ENCODE data around the gene TTC39B. TPM values are rescaled to one million over a fixed set of nuclear protein-coding genes. Genes with fewer than 3 reads are reported as not detected.

TTC39B gene
- total and polyA plus RNA-seq, 2 of the 8 experiments (the other 6 are each of a cell fraction or from before 2014, with no cell fraction given) = 1.6 to 10.9 TPM

DNA sequence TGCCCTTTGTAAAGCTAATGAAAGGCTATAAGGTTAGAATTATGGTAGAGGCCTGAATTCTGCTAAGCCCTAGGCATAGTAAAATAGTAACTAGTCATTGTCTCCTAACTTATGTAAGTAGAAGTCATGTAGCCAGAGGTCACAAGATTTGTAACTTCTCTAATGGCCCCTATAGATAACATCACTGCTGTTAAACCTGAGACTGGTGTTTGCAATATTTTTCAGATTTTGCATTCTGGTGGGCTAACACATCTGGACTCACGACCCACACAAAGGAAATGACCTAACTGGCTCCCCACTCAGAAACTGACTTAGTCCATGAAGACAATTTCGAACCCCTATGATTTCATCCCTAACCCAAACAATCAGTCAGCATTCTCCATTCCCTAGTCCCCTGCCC lies 37.2 kb upstream of the TTC39B start:
- H2BK120ac ChIP-seq (replicated peaks; ENCODE audit: low read depth, low read length) = no peak overlapping the region
- no peak overlapping the region for H3K9ac ChIP-seq (replicated peaks in 1 of 4; ENCODE audit: extremely low read depth in 1 of 4, low read depth in 3 of 4, low read length in 3 of 4)
- no peak overlapping the region for H3K4me2 ChIP-seq (ENCODE audit: insufficient read depth in 1 of 2, low read depth in 2 of 2, low read length in 2 of 2)
- H4K20me1 ChIP-seq (replicated peaks in 1 of 2; ENCODE audit: control insufficient read depth in 1 of 2, insufficient read depth in 2 of 2, low read length in 2 of 2) = no peaks in the 10 kb centered on the region
- H2BK12ac ChIP-seq (ENCODE audit: low read depth, low read length) = no peak overlapping the region
- CTCF ChIA-PET (ENCODE audit: partially characterized antibody) = interaction anchor here (1.2 to 1.4 kb wide), 2 partner anchors 12 to 209 kb away, joined by 3 to 5 read pairs; partner anchors contain the start of gene CCDC171
- H3K14ac ChIP-seq (ENCODE audit: insufficient read length) = no peak overlapping the region
- H2AK5ac ChIP-seq (ENCODE audit: low read depth, low read length) = no peak overlapping the region
- H3K4me1 ChIP-seq (replicated peaks in 1 of 4; ENCODE audit: control insufficient read depth in 3 of 4, insufficient read depth in 4 of 4, low read length in 3 of 4) = peaks cover 0 to 4% (median 1%) of the 10 kb centered on the region in 4 experiments; a peak in 1 of 7 replicates
- H3K18ac ChIP-seq (ENCODE audit: extremely low read depth, low read length) = no peak overlapping the region
- H3K9me3 ChIP-seq (ENCODE audit: insufficient read depth in 2 of 2, low read depth in 1 of 2, low read length in 1 of 2) = no peaks in the 10 kb centered on the region; a peak in 1 of 4 replicates
- no peak overlapping the region for H2BK15ac ChIP-seq (ENCODE audit: low read length)
- H3K23ac ChIP-seq (ENCODE audit: insufficient read length) = no peak overlapping the region
- no peaks in the 10 kb centered on the region for H3K27me3 ChIP-seq (replicated peaks in 1 of 4; ENCODE audit: control insufficient read depth in 3 of 4, extremely low read depth in 1 of 4, insufficient read depth in 3 of 4, low read length in 3 of 4)
- H3K56ac ChIP-seq (replicated peaks; ENCODE audit: insufficient read length, low read depth, low read length) = no peak overlapping the region
- H3K79me2 ChIP-seq (ENCODE audit: control insufficient read depth in 1 of 2, insufficient read depth in 2 of 2, low read length in 2 of 2) = no peaks in the 10 kb centered on the region
- WGBS, 2 experiments (ENCODE audit: extremely low coverage in 1 of 2, insufficient coverage in 1 of 2, insufficient read length in 1 of 2, insufficient replicate concordance in 2 of 2, low coverage in 1 of 2, low lambda C conversion rate in 2 of 2, missing lambda C conversion rate in 1 of 2) = 82% methylated on average over 2 of the region's 2 CpGs; no CpG with 5 or more reads in 1 of the 2 experiments
- H4K8ac ChIP-seq (ENCODE audit: extremely low read depth, insufficient read depth, low read length) = no peak overlapping the region
- H2BK20ac ChIP-seq (ENCODE audit: low read length) = no peak overlapping the region
- H4K91ac ChIP-seq (replicated peaks; ENCODE audit: insufficient read length, low read length) = no peak overlapping the region
- H3K23me2 ChIP-seq (ENCODE audit: low read depth, low read length) = no peaks in the 10 kb centered on the region; the same call in 1 of the 2 replicates
- no peak overlapping the region for H3K4ac ChIP-seq (replicated peaks; ENCODE audit: insufficient read length, low read depth, low read length)
- DNase-seq (ENCODE audit: low read depth in 1 of 2, low spot score in 2 of 2) = no peak
- no peak overlapping the region for H2BK5ac ChIP-seq (ENCODE audit: low read depth, low read length)
- no peak overlapping the region for H4K5ac ChIP-seq (ENCODE audit: insufficient read length, low read depth, low read length)
- H3K36me3 ChIP-seq (ENCODE audit: control insufficient read depth in 2 of 4, insufficient read depth in 4 of 4, low read length in 3 of 4) = no peaks in the 10 kb centered on the region
- H3K4me3 ChIP-seq (ENCODE audit: extremely low read depth in 1 of 4, insufficient read depth in 2 of 4, low read depth in 3 of 4, low read length in 4 of 4) = no peak overlapping the region
- no peaks in the 10 kb centered on the region for H3K79me1 ChIP-seq (ENCODE audit: low read depth, low read length)
- no peak for FAIRE-seq
- no peak overlapping the region for H2AFZ ChIP-seq (ENCODE audit: low read length)
- POLR2A ChIA-PET (ENCODE audit: partially characterized antibody) = interaction anchor here (0.6 kb wide), 1 partner anchor 11 kb away, joined by 3 read pairs; no protein-coding TSS in a partner anchor
- H3K27ac ChIP-seq (ENCODE audit: low read depth, low read length) = no peak overlapping the region
- TF ChIP-seq FOSL1 (IDR thresholded peaks at IDR 0.05; ENCODE audit: insufficient read depth, low read depth, low read length) (no peak), BCL11A (IDR thresholded peaks at IDR 0.05; ENCODE audit: low read depth in 2 of 2, low read length in 2 of 2) (no peak), JUN (IDR thresholded peaks at IDR 0.05; ENCODE audit: low read depth, low read length) (no peak), RFX5 (IDR thresholded peaks at IDR 0.05; ENCODE audit: borderline replicate concordance, low read depth, low read length) (no peak), MAFK (IDR thresholded peaks at IDR 0.05; ENCODE audit: low read depth, low read length) (no peak), SP4 (IDR thresholded peaks at IDR 0.05; ENCODE audit: low read length) (no peak), BRCA1 (IDR thresholded peaks at IDR 0.05; ENCODE audit: low read depth, low read length) (no peak), SP1 (IDR thresholded peaks at IDR 0.05; ENCODE audit: low read depth, low read length) (no peak), TBP (IDR thresholded peaks at IDR 0.05; ENCODE audit: low read depth, low read length) (no peak), CBX8 (IDR thresholded peaks at IDR 0.05; ENCODE audit: borderline replicate concordance, low read depth, low read length) (no peak), CEBPB (IDR thresholded peaks at IDR 0.05; ENCODE audit: low read depth, low read length) (no peak), CREB1 (IDR thresholded peaks at IDR 0.05) (no peak), RNF2 (IDR thresholded peaks at IDR 0.05; ENCODE audit: borderline replicate concordance, low read depth, low read length, missing control alignments, poor library complexity, severe bottlenecking) (no peak), CHD1 (IDR thresholded peaks at IDR 0.05; ENCODE audit: low read depth, low read length) (no peak)
- TF ChIP-seq, protein P1, sequence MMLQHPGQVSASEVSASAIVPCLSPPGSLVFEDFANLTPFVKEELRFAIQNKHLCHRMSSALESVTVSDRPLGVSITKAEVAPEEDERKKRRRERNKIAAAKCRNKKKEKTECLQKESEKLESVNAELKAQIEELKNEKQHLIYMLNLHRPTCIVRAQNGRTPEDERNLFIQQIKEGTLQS (IDR thresholded peaks at IDR 0.05; ENCODE audit: insufficient read depth, low read depth, low read length) = no peak

Measured in H1 (cell line).